Activated CD8-positive, alpha-beta memory T cell treated with anti-CD3 and anti-CD28 coated beads for 36 hours (primary cell): ENCODE results near the gene PFKFB2. TPM values are rescaled to one million over a fixed set of nuclear protein-coding genes. Genes with fewer than 3 reads are reported as not detected.

Experiments
- CTCF ChIA-PET: fragments of 350-600 bp; sonication (Branson Sonifier 250); formaldehyde crosslinking; loops from one replicate; lab custom pipeline; 2021; ENCODE audit warnings: antibody characterized with exemption; lab: Charles Lee
- POLR2A ChIA-PET: fragments of 350-600 bp; sonication (Branson Sonifier 250); formaldehyde crosslinking; loops from one replicate; lab custom pipeline; 2021; ENCODE audit warnings: antibody characterized with exemption; lab: Charles Lee
- total RNA-seq, 2 experiments: library from RNA; stranded (reverse); gene quantifications; one replicate each; pipeline ENCODE4 v1.2.3, GENCODE V29; 2021

Gene PFKFB2
- 1 to 10 TPM; 3.4 to 3.6 TPM for total RNA-seq

DNA sequence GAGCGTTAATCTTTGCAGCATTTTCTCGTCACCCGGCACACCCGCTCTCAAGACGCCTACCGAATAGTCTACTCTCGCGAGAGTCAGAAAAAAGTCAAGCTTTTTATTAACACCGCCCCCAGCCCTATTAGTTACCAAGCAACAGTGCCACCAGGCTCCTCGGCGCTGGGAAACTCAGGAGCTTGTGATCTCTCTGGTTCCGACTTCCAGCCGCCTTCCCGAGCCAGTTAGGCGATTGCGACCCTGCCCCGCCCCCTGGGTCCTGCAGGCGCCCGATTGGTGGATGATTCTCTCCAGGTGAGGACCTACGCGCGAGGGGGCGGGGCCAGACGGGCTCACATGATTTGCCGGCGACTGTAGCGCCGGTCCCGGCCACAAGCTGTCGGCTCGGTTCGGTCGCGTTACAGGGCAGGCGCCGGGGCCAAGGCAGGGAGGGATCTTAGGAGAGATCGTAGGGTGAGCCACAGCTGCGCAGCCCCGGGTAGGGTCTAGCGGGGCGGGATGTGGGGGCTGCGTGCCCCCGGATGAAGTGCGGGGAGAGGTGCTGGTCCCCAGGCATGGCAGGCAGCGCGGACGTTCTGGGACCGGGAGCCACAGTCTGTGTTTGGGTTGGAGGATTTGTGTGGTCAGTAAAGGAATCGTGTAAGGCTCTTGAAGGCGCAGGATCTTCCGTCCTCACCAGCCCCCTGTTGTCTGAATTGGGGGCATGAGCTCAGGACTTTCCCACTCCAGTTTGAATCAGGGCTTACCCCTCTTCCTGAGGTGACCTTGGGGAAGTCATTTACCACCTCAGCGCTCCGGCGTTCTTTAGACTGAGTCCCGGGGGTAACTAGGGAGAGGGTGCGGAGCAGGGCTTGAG lies at the start of gene PFKFB2:
PFKFB2 (plus strand) TSS at position 365 of the 859 bp plus-strand sequence. CDS start 1,443 bp downstream, outside the sequence.
- CTCF ChIA-PET: interaction anchor here (1.3 to 1.9 kb wide), 2 partner anchors 23 to 25 kb away, joined by 3 to 7 read pairs; no protein-coding TSS in a partner anchor
- POLR2A ChIA-PET: interaction anchor here (1.2 kb wide), 1 partner anchor 269 kb away, joined by 4 read pairs; the partner anchor contains the start of gene CD55

DNA sequence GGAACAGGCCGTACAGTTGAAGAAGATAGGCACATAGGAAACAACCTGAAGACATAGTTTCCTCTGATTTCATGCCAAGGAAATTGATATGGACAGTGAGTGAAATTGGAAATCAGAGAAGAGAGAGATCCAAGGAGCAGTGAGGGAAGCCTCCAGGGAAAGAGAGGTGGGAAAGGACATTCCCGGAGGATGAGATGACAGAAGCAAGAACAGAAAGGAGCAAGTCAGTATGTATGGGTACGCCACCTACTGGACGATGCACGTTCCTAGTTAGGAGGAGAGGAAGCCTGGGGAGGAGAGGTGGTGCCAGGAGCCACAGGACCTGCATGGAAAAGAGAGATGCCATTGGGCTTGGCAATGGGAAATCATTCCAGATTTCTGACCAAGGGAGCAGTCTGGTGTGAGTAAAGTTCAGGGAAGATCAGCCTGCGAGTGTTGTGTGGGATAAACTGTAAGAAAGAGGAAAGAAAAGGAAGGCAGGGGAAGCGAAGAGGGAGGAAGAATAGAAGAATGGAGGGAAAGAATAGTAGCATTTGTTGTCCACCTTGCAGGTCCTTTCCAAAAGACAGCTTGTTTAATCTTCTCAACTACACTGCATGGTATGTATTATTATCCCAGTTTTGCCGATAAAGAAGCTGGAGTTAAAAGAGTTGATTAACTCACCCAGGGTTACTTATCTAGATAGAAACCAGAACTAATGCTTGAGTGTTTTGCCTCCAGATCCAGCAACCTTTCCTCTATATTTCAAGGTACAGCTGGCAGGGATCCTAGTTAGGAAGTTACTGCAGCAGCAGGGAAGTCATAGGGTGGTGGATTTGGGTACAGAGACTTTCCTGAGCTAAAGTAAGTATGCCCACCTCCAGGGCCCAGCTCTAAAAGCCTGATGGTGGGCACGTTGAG lies 47.9 kb upstream of the PFKFB2 start:
- CTCF ChIA-PET: interaction anchor here (1.0 to 1.6 kb wide), 5 partner anchors 9 to 72 kb away, joined by 3 to 4 read pairs (median 4); no protein-coding TSS in a partner anchor

DNA sequence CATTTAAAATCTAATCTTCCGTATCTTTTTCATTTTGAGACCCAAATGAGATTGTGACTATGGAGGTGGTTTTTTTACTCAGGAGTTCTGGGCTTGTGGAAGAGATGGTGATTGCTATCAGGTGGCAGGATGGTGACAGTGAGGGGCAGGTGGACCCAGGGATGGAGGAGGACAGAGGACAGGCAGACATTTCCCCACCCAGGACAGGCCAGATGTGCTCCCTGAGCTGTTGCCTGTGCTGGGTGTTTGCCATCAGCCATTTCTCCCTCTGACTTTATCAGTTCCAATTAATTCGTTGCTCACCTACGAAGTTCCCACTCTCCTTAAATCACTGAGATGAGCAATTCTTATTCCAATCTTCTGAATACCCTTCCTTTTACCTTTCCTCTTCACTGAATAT lies 47.0 kb upstream of the PFKFB2 start:
- POLR2A ChIA-PET: no interaction called here
- CTCF ChIA-PET: interaction anchor here (1.0 kb wide), 1 partner anchor 16 kb away, joined by 3 read pairs; no protein-coding TSS in a partner anchor

More for the DNA sequence above, 47.9 kb upstream of the PFKFB2 start:
- POLR2A ChIA-PET: no interaction called here

DNA sequence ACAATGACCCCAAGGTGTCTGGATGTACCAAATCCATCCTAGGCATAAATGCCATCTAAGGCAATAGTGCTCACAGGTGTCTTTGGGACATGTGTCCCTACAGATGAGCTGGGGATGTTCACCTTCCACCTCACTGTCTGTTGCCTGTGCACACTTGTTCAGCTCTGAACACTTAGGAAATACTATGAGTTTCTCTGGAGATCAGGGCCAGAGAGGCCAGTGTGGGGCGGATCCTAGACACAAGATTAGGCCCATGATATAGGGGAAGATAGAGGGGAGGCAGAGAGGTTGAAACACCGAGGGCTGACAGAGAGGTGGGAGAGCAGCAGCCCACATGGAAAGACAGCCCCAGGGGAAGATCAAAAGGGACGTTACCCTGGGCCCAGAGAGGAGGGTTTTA lies 46.2 kb upstream of the PFKFB2 start:
- POLR2A ChIA-PET: no interaction called here
- CTCF ChIA-PET: no interaction called here

DNA sequence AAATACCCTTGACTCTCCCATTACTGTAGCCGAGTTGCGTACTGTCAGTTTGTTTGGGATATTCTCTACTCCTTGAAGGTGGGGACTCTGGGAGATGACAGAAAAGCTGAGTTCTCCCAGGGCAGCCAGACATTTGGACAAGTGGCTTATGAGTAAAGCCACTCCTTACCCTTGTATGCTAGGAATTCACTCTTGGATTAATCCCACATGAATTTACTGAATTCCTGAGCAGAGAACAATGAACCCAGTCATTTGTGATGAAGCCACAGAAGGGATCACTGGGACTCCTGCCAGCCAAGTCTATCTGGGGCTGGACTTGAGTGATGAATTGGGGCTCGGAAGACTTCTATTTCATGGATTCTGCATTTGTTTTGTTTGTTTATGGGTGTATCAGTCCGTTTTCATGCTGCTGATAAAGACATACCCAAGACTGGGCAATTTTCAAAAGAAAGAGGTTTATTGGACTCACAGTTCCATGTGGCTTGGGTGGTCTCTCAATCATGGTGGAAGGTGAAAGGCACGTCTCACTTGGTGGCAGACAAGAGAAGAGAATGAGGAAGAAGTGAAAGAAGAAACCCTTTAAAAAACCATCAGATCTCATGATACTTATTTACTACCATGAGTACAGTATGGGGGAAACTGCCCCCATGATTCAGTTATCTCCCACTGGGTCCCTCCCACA lies 45.6 kb upstream of the PFKFB2 start:
- POLR2A ChIA-PET: no interaction called here
- CTCF ChIA-PET: no interaction called here

DNA sequence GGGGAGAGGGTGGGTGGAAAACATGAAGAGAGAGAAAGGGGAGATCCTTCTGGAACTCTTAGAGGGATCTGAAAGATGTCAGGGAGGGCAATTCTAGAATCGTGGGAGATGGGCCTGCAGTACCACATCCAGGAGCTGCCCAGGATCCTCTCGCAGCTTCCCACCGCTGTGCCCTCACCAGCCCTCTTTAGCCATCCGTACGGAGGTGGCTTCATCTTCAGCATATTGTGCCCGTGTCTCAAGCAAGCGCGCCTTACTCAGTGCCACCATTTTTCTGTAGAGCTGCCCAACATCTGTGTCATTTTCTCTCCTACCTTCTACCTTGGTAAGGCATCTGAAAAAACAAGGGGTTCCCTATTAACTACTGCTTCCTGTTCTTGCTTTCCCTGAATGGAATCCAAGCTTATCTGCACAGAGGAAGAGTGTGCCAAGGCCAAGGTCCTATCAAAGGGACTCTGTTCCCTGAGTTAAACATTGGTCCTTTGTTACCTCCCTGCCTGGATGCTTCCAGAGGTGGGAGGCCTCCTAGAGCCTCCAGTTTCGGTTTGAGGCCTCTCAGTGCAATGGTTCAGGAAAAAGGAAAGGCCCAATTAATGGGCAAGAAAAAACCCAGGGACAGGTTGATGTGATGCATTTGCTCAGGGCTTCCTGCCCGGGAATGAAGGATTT lies 43.8 kb upstream of the PFKFB2 start:
- POLR2A ChIA-PET: no interaction called here

DNA sequence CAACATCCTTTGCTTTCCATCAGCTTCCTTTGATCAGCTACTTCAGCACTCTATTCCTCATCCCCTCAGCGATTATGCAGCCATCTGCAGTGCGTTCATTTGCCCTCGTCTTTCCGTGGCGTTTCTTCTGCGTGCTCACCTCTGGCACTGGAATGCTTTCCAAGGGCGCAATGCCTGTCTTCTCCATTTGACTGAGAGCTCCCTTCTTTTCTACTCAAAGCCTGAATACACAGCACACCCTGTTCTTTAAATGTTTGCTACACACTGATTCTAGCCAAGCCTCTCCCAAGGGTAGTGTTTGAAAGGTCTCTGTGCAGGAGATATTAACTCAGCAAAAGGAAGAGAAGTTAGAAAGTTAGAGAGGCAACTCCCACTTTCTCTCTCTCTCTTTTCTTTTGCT lies 43.1 kb upstream of the PFKFB2 start:
- ChIA-PET POLR2A (no interaction called here), CTCF (no interaction called here)

More for the DNA sequence above, 43.8 kb upstream of the PFKFB2 start:
- CTCF ChIA-PET: no interaction called here

DNA sequence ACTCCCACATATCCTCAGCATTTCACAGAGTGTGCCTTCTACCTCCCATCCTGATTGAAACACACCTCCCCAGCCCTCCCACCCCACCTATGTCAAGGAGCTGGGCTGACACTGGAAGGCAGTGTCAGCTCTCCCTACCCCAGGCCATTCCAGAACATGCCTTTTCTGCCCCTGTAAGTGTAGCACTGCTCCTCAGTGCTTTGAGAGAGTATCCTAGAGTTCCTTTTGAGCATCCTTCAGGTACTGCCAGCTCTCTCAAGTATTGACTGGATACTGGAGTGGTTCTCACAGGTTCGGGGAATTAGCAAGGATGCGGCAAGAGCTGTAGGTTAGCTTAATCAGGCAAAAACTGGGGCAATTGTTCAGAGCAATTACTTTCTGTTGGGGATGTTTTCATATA lies 42.3 kb upstream of the PFKFB2 start:
- ChIA-PET CTCF (no interaction called here), POLR2A (no interaction called here)

DNA sequence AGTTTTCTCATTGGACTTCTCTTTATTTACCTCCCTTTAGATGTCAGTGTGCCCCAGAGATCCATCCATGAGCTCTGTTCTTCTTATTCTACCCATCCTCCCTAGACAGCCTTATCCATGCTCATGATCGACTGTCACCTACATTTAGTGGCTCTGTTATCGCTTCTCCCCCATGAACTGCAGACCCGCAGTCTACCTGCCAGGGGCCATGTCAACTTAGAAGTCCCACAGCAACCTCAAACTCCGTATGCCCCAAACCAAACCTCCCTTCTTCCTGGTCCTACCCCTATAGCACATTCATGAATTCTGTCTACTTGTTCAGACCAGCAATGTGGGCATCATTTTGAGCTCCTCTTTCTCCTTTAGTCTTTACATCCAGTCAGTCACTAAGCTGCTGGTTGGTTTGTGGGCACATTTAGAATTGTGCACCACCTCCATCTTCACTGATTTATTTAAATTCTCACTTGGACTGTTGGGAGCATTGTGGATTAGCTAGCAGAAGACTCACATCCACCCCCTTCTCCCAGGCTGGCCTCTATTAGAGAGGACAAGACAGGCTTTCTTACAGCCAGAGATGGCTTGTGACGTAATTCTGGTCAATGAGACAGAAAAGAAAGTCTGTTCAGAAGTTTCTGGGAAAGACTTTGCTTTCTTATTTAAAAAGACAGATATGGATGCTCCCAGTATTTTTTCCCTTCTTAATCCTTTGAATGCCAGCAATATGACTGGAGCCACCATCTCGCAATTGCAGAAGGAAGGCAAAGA lies 39.6 kb upstream of the PFKFB2 start:
- POLR2A ChIA-PET: no interaction called here
- CTCF ChIA-PET: no interaction called here

DNA sequence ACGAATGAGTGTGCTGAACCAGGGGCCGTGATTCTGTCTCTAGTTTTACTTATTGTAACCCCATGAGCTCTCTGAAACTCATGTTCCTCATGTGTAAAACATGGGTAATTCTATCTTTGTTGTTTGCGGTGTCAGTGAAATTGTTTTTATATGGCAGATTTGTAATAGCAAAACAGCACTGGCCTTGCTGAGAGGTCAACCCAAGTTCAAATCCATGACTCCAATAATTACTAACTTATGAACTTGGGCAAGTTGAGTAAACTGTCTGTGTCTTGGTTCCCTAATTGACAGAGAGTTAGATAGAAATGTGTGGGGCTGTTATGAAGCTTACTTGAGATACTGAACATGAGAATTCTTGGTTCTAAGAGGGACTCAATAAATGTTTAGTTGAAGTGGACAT lies 38.3 kb upstream of the PFKFB2 start:
- CTCF ChIA-PET: no interaction called here
- POLR2A ChIA-PET: no interaction called here

DNA sequence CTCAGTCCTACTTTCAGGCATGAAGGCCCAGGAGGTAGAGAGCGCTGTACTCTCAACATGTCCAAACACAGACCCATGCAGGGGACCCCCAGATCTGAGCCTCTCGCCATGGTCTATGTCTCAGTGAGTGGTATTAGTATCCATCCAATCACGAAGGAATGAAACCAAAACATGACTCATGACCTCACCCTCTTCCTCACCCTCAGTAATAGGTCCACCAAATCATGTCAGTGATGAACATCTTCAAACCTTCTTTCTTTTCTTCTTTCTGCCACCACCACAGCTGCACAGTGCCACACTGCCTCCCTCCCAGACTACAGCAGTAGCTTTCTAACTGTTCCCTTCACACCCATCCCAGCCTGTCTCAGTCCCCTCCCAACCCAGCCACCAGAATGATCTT lies 37.3 kb upstream of the PFKFB2 start:
- ChIA-PET CTCF (no interaction called here), POLR2A (no interaction called here)

DNA sequence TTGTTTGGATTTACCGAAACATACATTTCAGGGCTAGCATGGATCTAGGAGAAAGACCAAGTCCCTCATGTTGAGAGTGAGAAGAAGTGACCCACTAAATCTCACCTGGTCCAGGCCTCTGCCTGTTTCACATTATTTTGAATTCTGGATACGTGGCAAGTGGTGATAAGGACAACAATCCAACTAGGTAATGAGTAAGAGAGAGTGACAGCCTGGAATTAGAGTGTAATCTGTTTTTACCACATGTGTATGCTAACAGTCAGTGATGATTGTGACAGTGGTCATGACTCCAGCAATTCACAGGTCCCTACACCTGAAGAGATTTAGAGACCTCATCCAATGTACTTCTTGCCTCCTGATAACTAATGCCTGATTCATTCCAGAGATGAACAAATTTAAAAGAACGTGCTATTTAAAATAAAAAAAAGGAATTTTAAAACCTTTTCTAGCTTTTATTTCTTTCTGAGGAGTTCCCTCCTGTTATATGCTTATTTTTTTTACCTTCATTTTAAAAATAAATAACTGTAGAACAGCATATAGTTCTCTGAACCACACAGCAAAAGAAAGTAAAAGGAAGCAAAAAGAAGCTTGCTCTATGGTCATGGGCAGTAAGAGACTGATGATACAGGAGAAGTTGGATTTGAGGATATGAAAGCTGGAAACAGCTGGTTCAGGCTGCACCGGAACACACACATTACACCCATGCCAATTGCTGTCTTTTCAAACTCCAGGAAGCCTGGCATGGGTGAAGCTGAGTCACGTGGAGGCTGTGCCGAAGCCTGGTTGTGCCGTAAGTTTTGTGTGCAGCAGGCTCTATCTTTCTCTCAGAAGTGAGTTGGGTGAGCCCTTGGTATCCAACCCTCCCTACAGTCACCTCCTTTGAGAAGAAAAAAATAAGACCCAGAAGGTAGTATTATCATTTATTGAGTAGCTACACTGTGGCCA lies 35.2 kb upstream of the PFKFB2 start:
- ChIA-PET POLR2A (no interaction called here), CTCF (no interaction called here)

DNA sequence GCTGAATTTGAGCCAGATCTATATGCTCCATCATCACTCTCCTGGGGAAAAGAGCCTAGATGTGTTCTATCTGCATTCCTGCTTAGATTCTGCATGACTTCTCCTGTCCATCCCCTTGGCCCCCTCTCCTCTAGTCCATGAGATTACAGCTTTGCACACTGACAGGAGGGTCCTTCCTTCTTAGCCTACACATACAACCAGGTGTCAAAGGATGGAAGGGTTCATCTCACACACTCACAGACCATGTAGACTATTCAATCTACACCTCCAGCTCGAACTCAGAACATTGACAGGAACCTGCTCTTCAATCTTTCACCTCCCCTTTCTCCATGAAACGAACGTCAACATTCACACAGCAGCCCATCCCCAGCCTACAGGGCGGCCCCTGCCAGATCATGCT lies 34.4 kb upstream of the PFKFB2 start:
- CTCF ChIA-PET: interaction anchor here (1.0 kb wide), 1 partner anchor 14 kb away, joined by 3 read pairs; no protein-coding TSS in a partner anchor
- POLR2A ChIA-PET: no interaction called here

DNA sequence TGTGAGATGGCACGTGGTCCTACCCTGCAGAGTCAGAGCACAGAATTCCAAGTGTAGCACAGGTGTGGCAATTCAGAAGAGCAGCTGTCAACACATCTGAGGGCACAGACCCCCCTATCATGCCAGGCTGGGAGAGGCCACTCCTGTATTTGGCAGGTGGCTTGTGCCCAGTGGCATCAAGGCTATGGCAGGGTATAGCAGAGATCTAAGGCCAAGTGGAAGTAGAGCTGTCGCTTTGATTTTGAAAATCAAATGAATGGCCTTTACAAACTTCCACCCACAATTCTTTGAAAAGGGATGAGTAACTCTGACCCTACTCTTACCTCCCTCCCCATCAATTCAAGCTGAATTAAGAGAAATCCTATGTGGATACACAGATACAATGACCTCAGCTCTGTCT lies 33.9 kb upstream of the PFKFB2 start:
- POLR2A ChIA-PET: no interaction called here
- CTCF ChIA-PET: interaction anchor here (1.0 kb wide), 1 partner anchor 15 kb away, joined by 3 read pairs; no protein-coding TSS in a partner anchor

DNA sequence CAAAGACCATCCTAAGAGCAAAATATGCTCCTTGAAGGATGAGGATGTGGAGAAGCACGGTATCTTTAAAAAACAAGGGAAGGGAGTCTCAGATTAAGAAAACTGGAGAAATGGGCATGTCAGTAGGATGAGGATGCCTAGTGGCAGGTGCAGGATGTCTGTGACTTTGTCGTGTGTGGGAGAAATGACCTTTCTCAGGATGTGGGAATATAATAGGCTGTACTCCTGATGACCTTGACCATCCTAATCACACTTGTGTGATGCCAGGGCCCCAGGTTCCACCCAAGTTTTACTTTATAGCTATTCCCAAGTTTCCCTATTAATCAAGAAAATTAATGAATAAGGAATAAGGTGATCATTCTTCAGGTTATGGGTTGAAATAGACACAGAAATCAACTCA lies 33.4 kb upstream of the PFKFB2 start:
- ChIA-PET CTCF (interaction anchor here (1.0 kb wide), 1 partner anchor 15 kb away, joined by 3 read pairs; no protein-coding TSS in a partner anchor), POLR2A (no interaction called here)

DNA sequence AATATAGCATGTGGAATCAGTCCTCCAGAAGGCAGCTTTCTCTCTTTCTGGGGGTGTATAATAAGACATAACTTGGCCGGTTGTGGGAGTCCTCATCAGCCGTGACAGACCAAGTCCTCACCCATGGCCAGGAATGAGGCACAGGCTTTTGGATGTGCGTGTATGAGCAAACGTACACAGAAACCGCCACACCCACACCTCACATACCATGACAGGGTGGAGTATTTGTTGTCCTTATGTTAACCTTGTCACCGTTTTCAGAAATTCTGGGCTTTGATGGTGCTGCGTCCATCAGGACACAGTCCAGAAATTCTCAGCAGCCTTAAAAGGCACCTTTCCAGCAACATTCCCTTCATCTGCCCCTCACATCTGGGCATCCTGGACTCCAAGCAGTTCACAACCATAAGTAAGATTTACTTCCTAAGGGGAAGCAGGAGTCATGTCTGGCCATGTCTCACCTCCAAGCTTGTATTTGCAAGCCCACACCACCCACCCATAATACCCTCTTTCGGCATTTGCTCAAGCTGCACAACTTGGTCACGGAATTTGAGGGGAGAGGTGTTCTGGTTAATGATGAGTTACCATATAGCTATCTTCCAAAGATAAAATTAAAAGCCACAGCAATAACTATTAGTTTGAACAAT lies 32.9 kb upstream of the PFKFB2 start:
- POLR2A ChIA-PET: no interaction called here
- CTCF ChIA-PET: interaction anchor here (0.6 to 1.0 kb wide), 2 partner anchors 16 to 38 kb away, joined by 3 read pairs; no protein-coding TSS in a partner anchor
